Neural cell (in vitro differentiated cells): ENCODE results near the gene MAML3. TPM values are rescaled to one million over a fixed set of nuclear protein-coding genes. Genes with fewer than 3 reads are reported as not detected.

Source experiments
- H2AFZ ChIP-seq: fragments of 200-600, 300-800 bp; sonication (generic), shearing (Covaris generic); 2 replicates; pipeline ENCODE4 v1.6.0; 2014; ENCODE audit warnings: low read depth, mild to moderate bottlenecking, antibody characterized with exemption, low read length, moderate library complexity
- H3F3A ChIP-seq: fragments of 200-600 bp; shearing (Covaris generic); 2 replicates; pipeline ENCODE4 v1.6.1; 2016; ENCODE audit warnings: mild to moderate bottlenecking, moderate library complexity, mixed read lengths, antibody characterized with exemption, low read length; ENCODE audit not compliant: insufficient read depth, poor library complexity, severe bottlenecking
- H3K27ac ChIP-seq: fragments of 200-600, 300-800 bp; sonication (generic), shearing (Covaris generic); 2 replicates; pipeline ENCODE4 v1.5.1; 2014; ENCODE audit warnings: mild to moderate bottlenecking, low read length, moderate library complexity
- H3K27me3 ChIP-seq: fragments of 300-800, 200-600 bp; sonication (generic), shearing (Covaris generic); 2 replicates; pipeline ENCODE4 v1.6.0; 2014; ENCODE audit warnings: mild to moderate bottlenecking, low read depth, low read length, moderate library complexity; ENCODE audit not compliant: insufficient read depth
- H3K36me3 ChIP-seq: fragments of 300-800, 200-600 bp; sonication (generic), shearing (Covaris generic); 2 replicates; pipeline ENCODE4 v1.5.1; 2014; ENCODE audit warnings: mild to moderate bottlenecking, antibody characterized with exemption, low read length, moderate library complexity; ENCODE audit not compliant: insufficient read depth
- H3K4me2 ChIP-seq: fragments of 300-800, 200-600 bp; sonication (generic), shearing (Covaris generic); 2 replicates; pipeline ENCODE4 v1.6.0; 2014; ENCODE audit warnings: mild to moderate bottlenecking, low read length
- H3K4me3 ChIP-seq: fragments of 300-800, 200-600 bp; sonication (generic), shearing (Covaris generic); 2 replicates; pipeline ENCODE4 v1.5.1; 2014; ENCODE audit warnings: mild to moderate bottlenecking, low read length, moderate library complexity
- H3K79me2 ChIP-seq: fragments of 200-600 bp; shearing (Covaris generic); replicated peaks from 2 replicates; pipeline ENCODE4 v1.6.0; 2014; ENCODE audit warnings: mild to moderate bottlenecking, low read length, moderate library complexity; ENCODE audit not compliant: insufficient read depth
- H3K9ac ChIP-seq: fragments of 300-800, 200-600 bp; sonication (generic), shearing (Covaris generic); 2 replicates; pipeline ENCODE4 v1.6.1; 2016; ENCODE audit warnings: mild to moderate bottlenecking, low read length, mixed read lengths
- H3K9me2 ChIP-seq: fragments of 200-600 bp; shearing (Covaris generic); 2 replicates; pipeline ENCODE4 v1.6.1; 2016; ENCODE audit warnings: mild to moderate bottlenecking, low read length, mixed read lengths; ENCODE audit not compliant: insufficient read depth
- H3K9me3 ChIP-seq: fragments of 200-600, 300-800 bp; sonication (generic), shearing (Covaris generic); 2 replicates; pipeline ENCODE4 v1.6.1; 2016; ENCODE audit warnings: mild to moderate bottlenecking, mixed run types, low read length, moderate library complexity, mixed read lengths
- H4K20me1 ChIP-seq: fragments of 200-600 bp; shearing (Covaris generic); 2 replicates; pipeline ENCODE4 v1.6.1; 2016; ENCODE audit warnings: mild to moderate bottlenecking, mixed run types; ENCODE audit not compliant: insufficient read depth
- CTCF ChIP-seq: fragments of 450-650 bp; IDR thresholded peaks from 2 replicates; pipeline ENCODE4 v1.5.1; 2014; ENCODE audit warnings: antibody characterized with exemption, mild to moderate bottlenecking, moderate library complexity; ENCODE audit not compliant: poor library complexity, severe bottlenecking
- EP300 ChIP-seq: fragments of 450-650 bp; conservative IDR thresholded peaks from 2 replicates; pipeline ENCODE4 v1.6.1; 2014; ENCODE audit warnings: antibody characterized with exemption, mild to moderate bottlenecking, moderate library complexity; ENCODE audit not compliant: poor library complexity, severe bottlenecking
- EZH2 ChIP-seq: fragments of 200-600, 300-800 bp; shearing (Covaris generic), sonication (generic); IDR thresholded peaks from 2 replicates; pipeline ENCODE4 v1.6.1; 2014; ENCODE audit warnings: antibody characterized with exemption, low read length, borderline replicate concordance, mild to moderate bottlenecking; ENCODE audit not compliant: insufficient read depth, poor library complexity, severe bottlenecking
- MXI1 ChIP-seq: fragments of 450-650 bp; conservative IDR thresholded peaks from 2 replicates; pipeline ENCODE4 v1.6.1; 2014; ENCODE audit warnings: antibody characterized with exemption, mild to moderate bottlenecking; ENCODE audit not compliant: poor library complexity, severe bottlenecking
- POLR2AphosphoS5 ChIP-seq: IDR thresholded peaks from 2 replicates; pipeline ENCODE4 v1.6.1; 2012
- RAD21 ChIP-seq: fragments of 450-650 bp; conservative IDR thresholded peaks from 2 replicates; pipeline ENCODE4 v1.6.1; 2014; ENCODE audit warnings: antibody characterized with exemption, mild to moderate bottlenecking, moderate library complexity
- REST ChIP-seq: IDR thresholded peaks from 2 replicates; pipeline ENCODE4 v1.6.1; 2012; ENCODE audit warnings: borderline replicate concordance
- SMC3 ChIP-seq: fragments of 450-650 bp; conservative IDR thresholded peaks from 2 replicates; pipeline ENCODE4 v1.6.1; 2014; ENCODE audit warnings: antibody characterized with exemption, mild to moderate bottlenecking, moderate library complexity; ENCODE audit not compliant: poor library complexity
- TAF1 ChIP-seq: IDR thresholded peaks from 2 replicates; pipeline ENCODE4 v1.6.1; 2012; ENCODE audit warnings: low read depth
- polyA plus RNA-seq: library from polyadenylated mRNA; depleted of rRNA; stranded (reverse); fragments of >200 nt; gene quantifications from 2 replicates; pipeline ENCODE4 v1.2.3, GENCODE V29; 2014

Gene MAML3
- polyA plus RNA-seq, 1 donor from 2014 or later: 10.2 TPM

GRCh38 chr4:139756391-139757180 lies 397.4 kb downstream of the MAML3 start:
- no peak overlapping the region for H3K9ac ChIP-seq
- H3K9me2 ChIP-seq: no peaks in the 10 kb centered on the region
- no peak overlapping the region for H3K4me2 ChIP-seq
- H2AFZ ChIP-seq: no peak overlapping the region
- H3K36me3 ChIP-seq: no peaks in the 10 kb centered on the region
- H3K27ac ChIP-seq: no peak overlapping the region
- H3K27me3 ChIP-seq: no peaks in the 10 kb centered on the region
- no peaks in the 10 kb centered on the region for H3F3A ChIP-seq
- TF ChIP-seq EZH2: no peak
- no peak for TF ChIP-seq SMC3
- no peak for TF ChIP-seq POLR2AphosphoS5
- TF ChIP-seq RAD21: no peak
- TF ChIP-seq MXI1: no peak
- no peak for TF ChIP-seq EP300
- TF ChIP-seq TAF1: no peak
- no peak for TF ChIP-seq REST
- TF ChIP-seq CTCF: no peak
- no peak overlapping the region for H3K4me3 ChIP-seq
- H3K9me3 ChIP-seq: no peaks in the 10 kb centered on the region
- no peaks in the 10 kb centered on the region for H3K79me2 ChIP-seq
- no peaks in the 10 kb centered on the region for H4K20me1 ChIP-seq

GRCh38 chr4:139754938-139755337 lies 399.0 kb downstream of the MAML3 start:
- Histone ChIP-seq H3K9me3 (no peaks in the 10 kb centered on the region), H3K4me2 (no peak overlapping the region), H4K20me1 (no peaks in the 10 kb centered on the region), H3F3A (no peaks in the 10 kb centered on the region), H3K36me3 (no peaks in the 10 kb centered on the region), H3K27me3 (no peaks in the 10 kb centered on the region), H3K27ac (no peak overlapping the region), H3K9ac (no peak overlapping the region), H3K79me2 (no peaks in the 10 kb centered on the region), H3K4me3 (no peak overlapping the region), H3K9me2 (no peaks in the 10 kb centered on the region), H2AFZ (no peak overlapping the region)
- TF ChIP-seq EZH2 (no peak), EP300 (no peak), MXI1 (no peak), TAF1 (no peak), POLR2AphosphoS5 (no peak), RAD21 (no peak), SMC3 (no peak), CTCF (no peak), REST (no peak)
